HepG2 (cell line): ENCODE measurements around the gene POLR1G. TPM values are rescaled to one million over a fixed set of nuclear protein-coding genes. Genes with fewer than 3 reads are reported as not detected.

Experiments
- FLYWCH1 ChIP-seq: sonication (generic); formaldehyde crosslinking; IDR thresholded peaks from 2 replicates; pipeline ENCODE4 v1.8.1; 2023; ENCODE audit warnings: mild to moderate bottlenecking, missing genetic modification reagents
- FOXP4 ChIP-seq: sonication (generic); formaldehyde crosslinking; IDR thresholded peaks from 2 replicates; pipeline ENCODE4 v1.4.0; 2020; ENCODE audit warnings: missing genetic modification reagents
- HMG20B ChIP-seq: conservative IDR thresholded peaks from 2 replicates; pipeline ENCODE4 v1.6.1; 2016; ENCODE audit warnings: missing genetic modification reagents, missing compliant biosample characterization
- HNF4A ChIP-seq: sonication (generic); formaldehyde crosslinking; IDR thresholded peaks from 2 replicates; pipeline ENCODE4 v1.4.0; 2020; ENCODE audit warnings: missing genetic modification reagents
- MIER2 ChIP-seq: IDR thresholded peaks from 2 replicates; pipeline ENCODE4 v1.6.1; 2016; ENCODE audit warnings: missing biosample characterization, missing genetic modification reagents
- NFKB2 ChIP-seq: sonication (generic); formaldehyde crosslinking; IDR thresholded peaks from 2 replicates; pipeline ENCODE4 v1.4.0; 2020; ENCODE audit warnings: missing genetic modification reagents, borderline replicate concordance
- SCMH1 ChIP-seq: sonication (generic); formaldehyde crosslinking; IDR thresholded peaks from 2 replicates; pipeline ENCODE4 v1.9.0; 2021; ENCODE audit warnings: missing genetic modification reagents, mild to moderate bottlenecking, borderline replicate concordance
- ZBTB1 ChIP-seq: sonication (generic); formaldehyde crosslinking; IDR thresholded peaks from 2 replicates; pipeline ENCODE4 v1.4.0; 2020; ENCODE audit warnings: missing genetic modification reagents, borderline replicate concordance
- ZBTB4 ChIP-seq: sonication (generic); formaldehyde crosslinking; IDR thresholded peaks from 2 replicates; pipeline ENCODE4 v1.4.0; 2020; ENCODE audit warnings: missing genetic modification reagents, mild to moderate bottlenecking, borderline replicate concordance
- ZGPAT ChIP-seq: IDR thresholded peaks from 2 replicates; pipeline ENCODE4 v1.6.1; 2016; ENCODE audit warnings: mild to moderate bottlenecking
- ZNF782 ChIP-seq: sonication (generic); formaldehyde crosslinking; IDR thresholded peaks from 2 replicates; pipeline ENCODE4 v1.4.0; 2020; ENCODE audit warnings: missing genetic modification reagents, mild to moderate bottlenecking, borderline replicate concordance
- polyA plus RNA-seq, 8 experiments: library from polyadenylated mRNA; depleted of rRNA in 3 of 8; stranded (reverse) in 7 of 8; unstranded in 1 of 8; fragments of >200 nt; fragmentation: Illumina TruSeq in 4 of 8; extraction: Trizol in 4 of 8; gene quantifications; 2 replicates each; pipeline versions ENCODE4 v1.2.1 to v1.2.3, GENCODE V29; 2011 to 2016; ENCODE audit warnings: low read depth in 4 of 8, missing spikeins in 1 of 8, mixed read lengths in 1 of 8; ENCODE audit not compliant: insufficient read depth in 1 of 8
- total RNA-seq, 5 experiments: library from RNA; depleted of rRNA; stranded (reverse); fragments of >200 nt; fragmentation: Illumina TruSeq; extraction: Trizol; gene quantifications; 2 replicates each; pipeline ENCODE4 v1.2.3, GENCODE V29; 2016; ENCODE audit warnings: low read depth in 1 of 5
- TF ChIP-seq, protein P1 (sequence below), 2 experiments: sonication (generic) in 1 of 2; formaldehyde crosslinking in 1 of 2; IDR thresholded peaks; 2 replicates each; pipeline versions ENCODE4 v1.4.0 to v1.6.1; 2018 to 2020; ENCODE audit warnings: missing genetic modification reagents in 2 of 2, borderline replicate concordance in 1 of 2, low read depth in 1 of 2, mild to moderate bottlenecking in 1 of 2, missing biosample characterization in 1 of 2
- TF ChIP-seq, protein P2 (sequence below): sonication (generic); formaldehyde crosslinking; IDR thresholded peaks from 2 replicates; pipeline ENCODE4 v1.9.0; 2022; ENCODE audit warnings: missing genetic modification reagents, mild to moderate bottlenecking, borderline replicate concordance

The POLR1G gene
- total and polyA plus RNA-seq, 2 of the 13 experiments (the other 11 are each of a cell fraction or from before 2014, with no cell fraction given) = 3.5 to 20.8 TPM

GRCh38 chr19:45455707-45456499, 49.5 kb downstream of the POLR1G start (continued):
- TF ChIP-seq, protein P1, sequence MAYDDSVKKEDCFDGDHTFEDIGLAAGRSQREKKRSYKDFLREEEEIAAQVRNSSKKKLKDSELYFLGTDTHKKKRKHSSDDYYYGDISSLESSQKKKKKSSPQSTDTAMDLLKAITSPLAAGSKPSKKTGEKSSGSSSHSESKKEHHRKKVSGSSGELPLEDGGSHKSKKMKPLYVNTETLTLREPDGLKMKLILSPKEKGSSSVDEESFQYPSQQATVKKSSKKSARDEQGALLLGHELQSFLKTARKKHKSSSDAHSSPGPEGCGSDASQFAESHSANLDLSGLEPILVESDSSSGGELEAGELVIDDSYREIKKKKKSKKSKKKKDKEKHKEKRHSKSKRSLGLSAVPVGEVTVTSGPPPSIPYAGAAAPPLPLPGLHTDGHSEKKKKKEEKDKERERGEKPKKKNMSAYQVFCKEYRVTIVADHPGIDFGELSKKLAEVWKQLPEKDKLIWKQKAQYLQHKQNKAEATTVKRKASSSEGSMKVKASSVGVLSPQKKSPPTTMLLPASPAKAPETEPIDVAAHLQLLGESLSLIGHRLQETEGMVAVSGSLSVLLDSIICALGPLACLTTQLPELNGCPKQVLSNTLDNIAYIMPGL (CRISPR knock-in tag; IDR thresholded peaks at IDR 0.05; ENCODE audit: borderline replicate concordance in 1 of 2, low read depth in 1 of 2) = peak; percentile 24 to 59; a peak in 3 of 4 replicates
- TF ChIP-seq NFKB2 (CRISPR knock-in tag) = peak; percentile 42; the same call in 1 of the 2 replicates
- no peak for TF ChIP-seq ZNF782
- no peak for TF ChIP-seq SCMH1 (CRISPR knock-in tag)
- no peak for TF ChIP-seq FLYWCH1 (CRISPR knock-in tag)
- peak; percentile 89 for TF ChIP-seq ZGPAT
- no peak for TF ChIP-seq MIER2 (CRISPR knock-in tag)
- 0 out of 2 replicates have a peak, but pooled peaks have one; percentile 26 for TF ChIP-seq HNF4A (CRISPR knock-in tag)
- no peak for TF ChIP-seq ZBTB4 (CRISPR knock-in tag)
- TF ChIP-seq, protein P2, sequence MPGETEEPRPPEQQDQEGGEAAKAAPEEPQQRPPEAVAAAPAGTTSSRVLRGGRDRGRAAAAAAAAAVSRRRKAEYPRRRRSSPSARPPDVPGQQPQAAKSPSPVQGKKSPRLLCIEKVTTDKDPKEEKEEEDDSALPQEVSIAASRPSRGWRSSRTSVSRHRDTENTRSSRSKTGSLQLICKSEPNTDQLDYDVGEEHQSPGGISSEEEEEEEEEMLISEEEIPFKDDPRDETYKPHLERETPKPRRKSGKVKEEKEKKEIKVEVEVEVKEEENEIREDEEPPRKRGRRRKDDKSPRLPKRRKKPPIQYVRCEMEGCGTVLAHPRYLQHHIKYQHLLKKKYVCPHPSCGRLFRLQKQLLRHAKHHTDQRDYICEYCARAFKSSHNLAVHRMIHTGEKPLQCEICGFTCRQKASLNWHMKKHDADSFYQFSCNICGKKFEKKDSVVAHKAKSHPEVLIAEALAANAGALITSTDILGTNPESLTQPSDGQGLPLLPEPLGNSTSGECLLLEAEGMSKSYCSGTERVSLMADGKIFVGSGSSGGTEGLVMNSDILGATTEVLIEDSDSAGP (CRISPR knock-in tag) = peak; percentile 72; the same call in 1 of the 2 replicates
- TF ChIP-seq ZBTB1 (CRISPR knock-in tag) = no peak
- TF ChIP-seq HMG20B = no peak
- TF ChIP-seq FOXP4 (CRISPR knock-in tag) = 0 out of 2 replicates have a peak, but pooled peaks have one; percentile 34
